Measurements from ENCODE around the gene MAGEA9B.
A peak's percentile ranks its signal among the peaks of the same experiment; 100 is the strongest.
"Not testable (repeated sequence)": the region's sequence is repeated elsewhere in the genome, so short reads cannot be mapped to it uniquely, and the experiment has no call there.

Gene MAGEA9B

DNA sequence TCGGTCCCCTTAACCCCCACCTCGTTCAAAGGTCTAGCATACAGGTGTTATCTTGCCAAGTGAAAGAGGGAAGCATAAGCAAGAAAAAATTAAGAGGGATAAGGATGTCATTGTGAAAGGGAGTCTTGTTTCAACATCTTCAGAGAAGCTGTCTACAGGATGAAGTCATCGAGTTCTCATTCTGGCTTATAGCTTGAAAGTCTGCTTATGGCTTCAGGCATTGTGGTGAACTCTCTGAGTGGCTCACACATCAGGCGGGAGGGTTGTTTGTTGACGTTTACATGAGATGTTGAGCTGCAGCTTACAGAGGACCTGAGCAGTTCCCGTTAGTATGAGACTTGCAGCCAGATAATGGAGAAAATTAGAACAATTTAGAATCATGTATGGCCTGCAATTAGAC, 16.6 kb downstream of the MAGEA9B start:
- no peak for DNase-seq

DNA sequence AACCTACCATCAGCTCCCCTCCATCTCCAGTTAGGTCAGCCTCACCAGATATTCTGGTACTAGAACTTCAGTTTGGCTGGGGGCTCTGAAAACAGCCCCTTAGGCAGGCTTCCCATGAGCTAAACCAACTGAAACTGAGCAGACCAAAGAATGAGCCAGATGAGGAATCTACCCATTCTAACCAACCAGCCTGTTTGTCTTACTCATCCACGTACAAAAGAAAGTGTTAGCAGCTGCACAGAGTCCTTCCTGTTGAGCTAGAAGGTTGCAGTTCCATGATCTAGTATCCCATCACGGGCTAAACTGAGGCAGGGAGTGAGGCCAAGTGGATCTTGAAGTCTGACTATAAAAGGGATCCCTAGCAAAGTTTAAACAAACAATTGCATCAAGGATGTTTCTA, 17.5 kb downstream of the MAGEA9B start:
- DNase-seq: no peak

DNA sequence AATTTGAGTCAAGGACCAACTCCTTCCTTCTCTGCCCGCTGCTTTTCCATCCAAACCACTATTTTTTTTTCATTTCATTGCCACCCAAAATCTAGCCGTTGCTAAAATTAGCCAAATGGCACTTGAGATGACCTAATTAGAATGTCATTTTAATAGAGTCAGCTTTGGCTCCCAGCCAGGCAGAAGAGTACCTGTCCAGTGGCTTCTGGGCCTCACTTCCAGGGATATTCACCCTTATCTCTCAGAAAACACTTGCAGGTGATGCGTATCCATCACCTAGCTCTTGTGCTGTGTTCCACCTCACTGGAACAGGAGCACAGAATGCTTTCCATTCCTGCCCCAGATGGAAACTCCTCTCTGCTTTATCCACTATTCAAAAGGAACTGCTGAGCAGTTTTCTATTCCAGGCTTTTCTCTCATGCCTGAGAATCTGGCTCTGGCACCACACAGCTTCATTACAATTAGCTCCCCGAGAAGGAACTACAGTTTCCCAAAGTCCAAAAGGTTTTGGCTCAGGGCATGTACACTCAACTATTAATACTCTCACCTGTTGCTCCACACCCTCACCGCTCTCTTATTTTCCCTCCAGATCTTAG, 18.5 kb downstream of the MAGEA9B start:
- DNase-seq: no peak

DNA sequence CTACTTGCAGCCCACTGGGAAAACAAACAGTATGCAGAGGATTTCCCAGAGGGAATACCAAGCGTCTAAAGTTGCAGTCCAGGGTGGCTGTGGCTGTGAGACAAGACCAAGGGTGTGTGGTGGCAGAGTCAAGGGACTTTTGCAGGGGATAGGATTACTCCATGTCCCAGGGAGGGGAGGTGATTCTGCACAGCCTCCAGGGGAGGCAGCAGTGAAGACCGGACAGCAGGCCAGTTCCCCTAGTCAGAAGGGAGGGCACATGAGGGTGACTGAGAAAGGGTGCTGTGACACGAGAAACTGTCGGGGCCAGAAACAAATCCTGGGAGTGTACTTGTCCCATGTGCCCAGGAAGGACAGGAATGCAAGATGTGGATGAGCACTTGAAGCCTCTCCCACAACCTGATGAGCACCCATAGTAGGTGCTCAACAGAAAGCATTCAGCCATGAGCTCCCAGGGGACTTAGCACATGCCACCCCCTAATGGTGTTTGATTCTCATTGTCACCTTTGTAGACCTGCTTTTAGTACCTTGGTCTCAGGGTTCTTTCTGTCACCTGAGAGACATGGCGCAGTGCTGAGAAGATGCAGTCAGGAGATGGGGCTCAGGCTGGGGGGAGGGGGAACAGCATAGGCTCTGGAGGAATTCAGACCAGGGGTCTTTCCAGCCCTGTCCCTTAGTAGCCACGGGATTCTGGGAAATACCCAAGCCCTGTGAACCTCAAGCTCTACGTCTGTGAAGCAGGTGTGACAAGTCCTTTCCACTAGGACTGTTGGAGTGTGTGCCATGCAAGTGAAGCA, 19.4 kb downstream of the MAGEA9B start:
- no peak for DNase-seq

GRCh38 chrX:149563359-149563758, 23.9 kb downstream of the MAGEA9B start:
- no peak for DNase-seq

GRCh38 chrX:149555251-149555650, 32.0 kb downstream of the MAGEA9B start:
- not testable (repeated sequence) for DNase-seq

DNA sequence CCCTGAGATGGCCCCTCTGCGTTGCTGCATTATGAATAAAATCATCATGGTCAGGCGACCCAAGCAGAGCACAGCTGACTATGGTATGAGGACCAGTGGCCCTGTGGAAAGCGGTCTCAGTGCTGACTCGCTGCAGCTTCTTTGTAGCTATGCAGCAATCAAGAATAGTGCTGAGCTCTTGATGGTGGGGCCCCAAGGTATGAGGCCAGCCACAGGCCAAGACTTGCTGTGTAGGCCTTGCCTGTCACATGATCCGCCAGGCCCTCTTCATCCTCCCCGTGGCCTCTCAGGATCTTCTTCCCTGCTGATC, 35.4 kb downstream of the MAGEA9B start:
- not testable (repeated sequence) for DNase-seq

GRCh38 chrX:149551245-149551938, 35.9 kb downstream of the MAGEA9B start:
- DNase-seq: not testable (repeated sequence)

- DNase-seq: not testable (repeated sequence)
Measured at GRCh38 chrX:149550454-149550853, 36.8 kb downstream of the MAGEA9B start.

DNA sequence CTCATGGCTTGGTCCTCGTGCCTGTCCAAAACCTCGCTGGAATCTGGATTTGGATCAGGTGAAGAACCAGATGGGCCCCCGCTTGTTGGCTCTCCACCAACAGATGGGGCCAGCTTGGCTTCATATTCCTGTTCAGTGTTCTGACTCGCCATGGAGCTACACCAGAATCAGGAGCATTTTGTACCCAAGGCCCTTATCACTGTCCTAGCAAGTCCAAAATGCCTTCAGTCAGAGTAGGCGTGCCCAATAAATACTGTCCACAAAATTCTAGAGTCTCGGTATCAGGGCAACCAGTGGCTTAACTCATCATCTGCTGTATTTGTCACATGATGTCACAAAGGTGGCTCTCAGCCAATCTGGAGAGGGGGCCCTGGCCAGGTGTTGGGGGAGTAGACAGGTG, 37.6 kb downstream of the MAGEA9B start, which contains the start of gene HSFX3:
TSS of gene HSFX3 (minus strand) at position 224 of the 400 bp plus-strand sequence. CDS start at position 152, 72 bp downstream.
- DNase-seq: not testable (repeated sequence)

GRCh38 chrX:149547782-149548181, 39.5 kb downstream of the MAGEA9B start:
- not testable (repeated sequence) for DNase-seq

DNA sequence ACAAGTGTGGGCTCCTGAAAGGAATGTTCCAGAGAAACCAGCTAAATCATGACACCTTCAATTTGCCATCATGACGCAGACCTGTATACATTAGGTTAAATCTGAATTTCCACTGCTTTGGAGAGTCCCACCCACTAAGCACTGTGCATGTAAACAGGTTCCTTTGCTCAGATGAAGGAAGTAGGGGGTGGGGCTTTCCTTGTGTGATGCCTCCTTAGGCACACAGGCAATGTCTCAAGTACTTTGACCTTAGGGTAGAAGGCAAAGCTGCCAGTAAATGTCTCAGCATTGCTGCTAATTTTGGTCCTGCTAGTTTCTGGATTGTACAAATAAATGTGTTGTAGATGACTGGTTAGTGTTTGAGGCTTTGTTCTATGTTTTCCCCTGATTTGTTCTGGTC, 40.3 kb downstream of the MAGEA9B start:
- DNase-seq: not testable (repeated sequence)

DNA sequence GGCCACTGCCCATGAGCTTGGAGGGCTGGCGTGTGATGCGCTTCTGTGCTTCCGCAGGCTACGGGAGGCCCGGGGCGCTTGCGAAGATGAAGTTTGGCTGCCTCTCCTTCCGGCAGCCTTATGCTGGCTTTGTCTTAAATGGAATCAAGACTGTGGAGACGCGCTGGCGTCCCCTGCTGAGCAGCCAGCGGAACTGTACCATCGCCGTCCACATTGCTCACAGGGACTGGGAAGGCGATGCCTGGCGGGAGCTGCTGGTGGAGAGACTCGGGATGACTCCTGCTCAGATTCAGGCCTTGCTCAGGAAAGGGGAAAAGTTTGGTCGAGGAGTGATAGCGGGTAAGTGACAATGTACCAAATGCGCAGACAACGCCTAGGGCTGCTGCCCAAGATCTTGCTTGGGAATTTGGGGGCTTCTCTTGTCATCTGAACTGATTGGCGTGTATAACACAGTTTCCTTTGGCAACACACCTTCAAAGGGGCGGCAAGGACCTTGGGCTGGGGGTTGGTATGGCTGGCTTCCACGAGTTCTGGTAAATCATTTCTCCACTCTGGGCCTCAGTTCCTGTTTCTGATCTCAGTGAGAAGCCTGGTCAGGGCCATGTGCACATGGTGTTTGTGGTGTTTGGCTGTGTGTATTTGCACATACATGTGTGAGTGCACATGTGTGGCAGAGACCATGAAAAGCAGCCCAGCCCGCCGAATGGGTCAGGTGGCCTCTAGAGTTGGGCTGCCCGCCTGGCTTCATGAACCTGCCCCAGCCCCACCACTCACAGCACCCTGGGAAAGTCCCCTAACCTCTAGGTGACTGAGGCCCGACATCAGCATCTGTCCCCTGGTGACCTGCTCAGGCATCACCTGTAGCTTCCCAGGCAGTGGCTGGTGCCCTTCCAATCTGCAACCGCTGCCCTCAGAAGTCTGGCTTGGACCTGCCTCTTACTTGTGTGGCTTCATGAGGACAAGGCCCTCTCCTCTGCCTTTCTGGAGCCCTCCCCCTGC, 41.4 kb downstream of the MAGEA9B start:
- DNase-seq: not testable (repeated sequence)

- DNase-seq: no peak
Measured at GRCh38 chrX:149541521-149542047, 45.7 kb downstream of the MAGEA9B start.

GRCh38 chrX:149540621-149541520, 46.4 kb downstream of the MAGEA9B start, which contains the start of gene EOLA1:
EOLA1 (plus strand) TSS chrX:149541012; CDS start chrX:149545631, 4,619 bp downstream.
- peak; percentile 85 for DNase-seq

DNA sequence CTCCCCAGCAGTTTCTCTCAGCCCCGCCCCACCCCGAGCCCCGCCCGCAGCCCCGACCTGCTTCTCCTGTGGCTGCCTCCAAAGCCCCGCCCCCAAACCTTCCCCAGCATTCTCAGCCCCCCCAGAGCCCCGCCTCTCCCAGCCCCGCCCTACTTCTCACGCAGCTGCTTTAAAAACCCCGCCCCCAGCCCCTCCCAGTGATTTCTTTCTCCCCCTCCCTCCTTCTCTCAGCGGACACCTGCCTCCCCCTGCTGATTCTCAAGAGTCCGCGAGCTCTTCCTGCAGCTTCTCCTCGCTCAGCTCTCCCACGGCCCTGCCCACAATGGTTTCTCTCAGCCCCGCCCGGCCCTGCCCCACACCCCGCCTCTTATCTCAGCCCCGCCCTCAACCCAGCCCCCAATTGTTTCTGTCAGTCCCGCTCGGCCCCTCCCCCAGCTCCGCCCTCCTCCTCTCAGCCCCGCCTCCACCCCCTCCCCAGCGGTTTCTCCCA, 47.1 kb downstream of the MAGEA9B start:
- DNase-seq: peak; percentile 88

GRCh38 chrX:149539283-149540130, 47.8 kb downstream of the MAGEA9B start:
- peak; percentile 88 for DNase-seq

DNA sequence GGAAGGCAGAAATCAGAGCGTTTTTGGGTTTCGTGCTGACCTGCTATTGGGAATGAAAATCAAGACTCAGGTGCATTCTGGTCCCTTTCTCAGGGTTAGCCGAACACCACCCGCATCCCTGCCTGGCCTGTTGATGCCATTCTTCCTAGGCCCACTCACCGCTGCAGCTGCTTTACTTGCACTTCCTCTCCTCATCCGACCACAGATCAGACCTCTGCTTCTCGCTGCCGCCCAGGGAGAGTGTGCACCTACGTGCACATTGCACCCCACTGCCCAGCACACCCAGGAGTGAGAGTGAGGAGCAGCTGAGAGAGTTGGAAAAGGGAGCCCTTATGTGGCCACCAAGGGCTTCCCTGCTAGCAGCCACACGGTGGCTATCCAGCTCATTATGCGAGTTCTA, 49.8 kb downstream of the MAGEA9B start:
- DNase-seq: not testable (repeated sequence)

GRCh38 chrX:149534926-149535602, 52.2 kb downstream of the MAGEA9B start:
- DNase-seq: not testable (repeated sequence)

Measured in NCI-H748 treated with DMSO at 0.1 percent for 48 hours (cell line).